HG03103 (cell line): ENCODE results near the gene PARD3.

ENCODE experiments used
- ATAC-seq: cut with Tn5 transposase; IDR thresholded peaks from one replicate; pipeline ENCODE4 v1.9.1; 2021; ENCODE audit warnings: low read depth; ENCODE audit not compliant: unreplicated experiment

The PARD3 gene

DNA sequence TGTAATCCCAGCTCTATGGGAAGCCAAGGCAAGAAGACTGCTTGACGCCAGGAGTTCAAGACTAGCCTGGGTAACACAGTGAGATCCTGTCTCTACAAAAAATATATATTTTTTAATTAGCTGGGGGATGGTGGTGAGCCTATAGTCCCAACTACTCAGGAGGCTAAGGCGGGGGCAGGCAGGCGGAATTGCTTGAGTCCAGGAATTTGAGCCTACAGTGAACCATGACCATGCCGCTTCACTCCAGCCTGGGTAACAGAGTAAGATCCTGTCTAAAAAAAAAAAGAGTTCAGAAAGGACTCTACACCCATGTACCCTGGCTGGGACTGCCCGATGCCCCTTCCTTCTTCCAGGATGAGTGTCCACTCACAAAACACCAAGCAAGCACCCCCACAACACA, 648.7 kb downstream of the PARD3 start:
- ATAC-seq: no peak

DNA sequence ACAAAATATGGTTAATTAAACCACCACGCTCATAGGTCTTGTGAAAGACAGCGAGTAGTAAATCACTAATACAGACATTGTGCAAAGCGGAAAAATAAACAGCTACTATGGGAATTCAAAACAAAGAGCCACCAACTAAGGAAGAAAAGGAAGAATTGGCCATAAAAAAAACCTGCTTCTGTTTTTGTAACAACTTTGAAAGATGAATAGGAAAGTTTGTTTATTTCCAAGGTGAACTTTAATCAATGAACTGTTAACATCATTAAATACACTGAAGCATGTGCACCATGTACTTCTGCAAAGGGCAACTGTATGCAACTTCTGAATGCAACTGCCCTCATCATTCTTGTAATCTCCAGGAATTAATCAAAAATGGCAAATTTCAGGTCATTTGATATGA, 651.1 kb downstream of the PARD3 start:
- no peak for ATAC-seq

DNA sequence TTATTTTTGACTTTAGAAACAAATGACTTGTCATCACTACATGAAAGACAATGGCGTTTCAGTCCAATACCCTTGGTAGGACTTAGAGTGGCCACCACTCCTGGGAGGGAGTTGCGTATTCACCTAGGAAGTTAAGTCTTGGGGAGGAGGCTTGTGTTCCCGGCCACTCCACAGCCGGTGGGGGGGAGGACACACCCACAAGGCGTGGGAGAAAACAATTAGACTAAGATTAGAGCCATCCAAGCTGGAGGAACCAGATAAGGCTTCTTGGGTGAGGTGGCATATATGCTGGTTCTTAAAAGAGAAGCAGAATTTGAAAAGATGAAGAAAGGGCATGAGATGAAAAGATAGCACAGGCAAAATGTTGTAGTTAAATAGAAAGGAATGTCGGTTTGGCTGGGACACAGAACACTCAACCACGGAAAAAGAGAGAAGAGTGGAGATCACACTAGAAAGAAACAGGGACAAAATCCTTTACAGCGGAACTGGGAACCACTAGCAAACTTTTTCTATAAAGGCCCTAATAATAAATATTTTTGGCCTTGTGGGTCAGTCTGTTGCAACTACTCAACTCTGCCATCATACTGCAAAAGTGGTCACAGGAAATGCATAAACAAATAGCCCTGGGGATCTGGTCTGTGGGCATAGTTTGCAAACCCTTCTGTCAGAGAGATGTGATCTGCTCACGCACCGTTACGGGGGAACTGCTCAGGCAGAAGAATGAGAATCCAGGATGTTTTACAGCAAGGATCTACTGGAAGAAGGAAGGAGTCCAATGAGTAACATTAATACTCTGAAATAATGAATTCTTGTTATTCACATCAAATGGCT, 651.8 kb downstream of the PARD3 start:
- ATAC-seq: no peak

DNA sequence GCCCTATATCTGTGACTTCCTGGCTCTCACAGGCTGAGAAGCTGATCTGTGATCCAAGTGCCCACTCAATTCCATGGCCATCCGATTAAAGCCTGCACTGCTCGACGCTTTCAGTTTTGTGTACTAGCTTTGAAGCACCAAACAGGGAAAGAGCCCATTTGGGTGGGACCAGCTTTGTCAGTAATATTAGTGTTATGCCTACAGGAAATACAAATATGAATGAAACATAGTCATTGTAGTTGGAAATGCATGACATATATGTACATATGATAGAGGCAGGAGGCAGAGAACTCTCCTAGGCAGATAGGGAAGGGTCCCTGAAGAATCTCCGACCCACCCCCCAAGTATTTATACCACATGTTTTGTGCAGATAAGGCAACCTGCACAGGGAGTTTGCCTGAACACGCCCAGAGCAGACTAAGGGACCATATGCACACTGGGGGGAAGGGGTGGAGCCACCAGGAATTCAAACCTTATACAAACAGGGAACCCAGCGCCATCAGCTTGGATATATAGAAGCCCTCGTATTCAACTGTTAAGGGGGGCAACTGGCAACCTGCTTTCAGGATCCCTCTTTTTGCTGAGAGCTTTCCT, 653.2 kb downstream of the PARD3 start:
- no peak for ATAC-seq

DNA sequence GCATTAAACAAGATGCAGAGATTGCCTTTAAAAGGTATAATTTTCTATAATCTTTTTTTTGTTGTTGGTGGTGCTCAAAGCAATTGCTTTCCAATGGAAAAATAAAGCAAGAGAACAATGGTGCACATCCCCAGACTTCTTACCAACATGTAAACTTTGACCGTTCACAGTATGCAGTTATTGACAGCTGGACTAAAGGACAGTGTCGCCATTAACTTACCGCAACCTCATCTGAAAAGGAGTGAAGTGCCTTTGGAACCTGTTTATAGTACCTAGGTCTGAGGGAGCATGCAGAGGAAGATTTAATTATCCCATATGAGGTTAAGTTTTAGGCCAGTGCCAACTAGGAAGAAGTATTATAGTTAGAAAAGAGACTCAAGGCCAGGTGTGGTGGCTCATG, 654.5 kb downstream of the PARD3 start:
- ATAC-seq: no peak

DNA sequence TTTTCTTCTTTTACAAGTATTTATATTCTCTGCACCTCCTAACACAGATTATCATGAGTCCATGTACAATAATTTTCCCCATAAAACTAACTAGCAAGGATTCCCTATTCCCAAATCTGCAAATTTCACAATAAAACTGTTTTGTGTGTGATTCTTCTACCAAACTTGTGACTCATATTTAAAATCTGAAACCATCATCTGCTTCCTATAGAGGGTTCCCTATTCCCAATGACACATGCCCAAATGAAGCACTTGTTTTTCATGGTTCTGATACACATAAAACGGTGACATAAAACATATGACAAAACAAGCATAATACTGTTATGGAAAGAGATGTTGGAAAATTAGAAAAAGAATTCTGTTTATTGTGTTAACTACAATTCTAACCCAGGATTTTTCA, 657.6 kb downstream of the PARD3 start:
- ATAC-seq: no peak

DNA sequence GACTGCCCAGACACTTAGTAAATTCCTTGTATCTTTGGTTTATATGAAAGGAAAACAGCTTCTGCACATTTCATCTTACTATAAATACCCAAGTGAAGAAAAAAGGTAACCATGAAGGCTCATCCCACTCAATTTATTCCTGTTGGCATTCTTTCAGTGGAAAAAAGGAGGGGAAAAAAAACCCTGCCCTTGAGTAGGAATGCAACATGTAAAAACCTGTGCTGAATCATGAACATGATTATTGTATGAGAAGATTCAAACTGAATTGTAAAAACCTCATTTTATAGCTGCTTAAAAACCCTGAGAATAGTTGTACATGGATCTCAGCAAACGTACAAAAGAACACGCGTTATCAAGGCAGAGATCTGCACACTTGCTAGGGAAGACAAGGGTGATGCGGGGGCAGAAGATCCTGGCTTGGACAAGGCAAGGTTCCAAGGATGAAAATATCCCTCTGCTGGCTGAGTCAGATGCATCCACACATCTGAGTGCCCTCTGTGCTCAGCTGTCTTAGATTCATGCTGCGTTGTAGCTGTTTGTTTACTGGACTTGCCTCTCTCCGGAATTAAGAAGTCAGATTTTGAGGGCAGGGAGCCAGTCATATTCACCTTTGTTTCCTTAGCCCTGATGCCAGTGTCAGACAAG, 658.2 kb downstream of the PARD3 start:
- ATAC-seq: no peak

DNA sequence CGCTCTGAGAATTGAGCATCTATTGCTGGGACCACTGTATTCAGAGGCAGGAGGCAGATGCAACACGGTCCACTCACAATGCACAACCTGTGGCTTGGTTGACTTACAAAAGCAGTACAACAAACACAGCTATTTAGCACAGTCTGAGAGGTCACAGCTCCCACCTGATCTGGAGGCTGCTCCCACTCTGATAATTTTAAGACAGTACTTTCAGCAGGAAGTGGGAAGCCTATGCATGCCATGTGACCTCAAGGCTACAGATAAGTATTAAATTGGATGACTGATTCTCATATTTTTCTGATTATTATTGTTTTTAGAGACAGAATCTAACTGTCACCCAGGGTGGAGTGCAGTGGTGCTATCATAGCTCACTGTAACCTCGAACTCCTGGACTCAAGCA, 659.3 kb downstream of the PARD3 start:
- ATAC-seq: no peak

DNA sequence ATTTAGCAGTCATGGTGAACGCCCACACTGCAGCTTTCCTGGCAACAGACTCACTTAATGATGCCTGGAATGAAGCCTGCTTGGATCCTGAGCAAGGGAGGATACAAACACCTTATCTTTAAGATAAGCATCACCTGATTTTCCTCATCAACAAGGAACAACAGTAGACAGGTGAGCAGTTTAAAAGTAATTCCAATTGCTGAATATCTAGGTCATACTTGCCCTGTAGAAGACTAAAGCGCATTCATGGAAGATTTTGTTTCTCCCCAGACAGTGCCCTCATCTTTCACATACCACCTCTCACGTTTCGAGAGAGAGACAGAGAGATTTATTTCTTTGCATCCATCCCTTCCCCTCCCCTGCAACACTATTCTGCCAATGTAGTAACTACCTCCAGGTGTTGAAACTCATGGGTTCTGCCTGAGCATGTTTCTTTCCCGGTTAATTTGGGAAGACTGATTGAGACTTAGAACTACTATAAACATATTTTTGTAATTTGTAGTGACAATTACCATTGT, 660.7 kb downstream of the PARD3 start:
- no peak for ATAC-seq

DNA sequence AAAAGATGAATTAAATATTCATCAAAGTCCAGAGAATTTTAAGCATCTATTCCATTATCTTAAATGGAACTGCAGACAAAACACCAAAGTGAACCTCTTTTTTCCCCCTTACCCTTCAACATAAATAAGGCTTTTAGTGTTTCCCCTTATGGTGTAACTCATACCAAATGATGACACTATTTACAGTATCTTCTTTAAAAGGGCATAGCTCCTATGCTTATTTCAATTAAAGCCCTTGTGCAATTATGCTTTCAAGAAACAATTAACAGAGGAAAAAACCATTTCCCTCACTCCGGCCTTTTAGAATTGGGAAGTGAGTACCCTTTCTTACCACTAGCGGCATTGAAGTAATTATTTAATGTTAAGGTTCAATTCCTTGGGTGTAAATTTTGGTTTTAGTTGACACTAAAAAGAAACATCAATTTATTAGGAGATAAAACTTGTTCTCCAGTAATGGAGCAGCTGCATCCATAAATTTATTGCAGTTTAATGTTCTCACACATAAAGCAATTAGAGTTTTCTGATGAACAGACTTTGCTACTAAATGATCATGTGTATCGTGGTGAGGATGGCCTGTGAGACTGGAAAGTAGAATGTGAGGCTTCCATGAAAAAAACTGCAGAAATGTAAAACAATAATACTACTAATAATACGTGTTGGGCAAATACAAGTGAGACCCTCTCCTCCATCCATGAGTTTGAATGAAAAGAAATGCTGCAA, 661.3 kb downstream of the PARD3 start:
- no peak for ATAC-seq

DNA sequence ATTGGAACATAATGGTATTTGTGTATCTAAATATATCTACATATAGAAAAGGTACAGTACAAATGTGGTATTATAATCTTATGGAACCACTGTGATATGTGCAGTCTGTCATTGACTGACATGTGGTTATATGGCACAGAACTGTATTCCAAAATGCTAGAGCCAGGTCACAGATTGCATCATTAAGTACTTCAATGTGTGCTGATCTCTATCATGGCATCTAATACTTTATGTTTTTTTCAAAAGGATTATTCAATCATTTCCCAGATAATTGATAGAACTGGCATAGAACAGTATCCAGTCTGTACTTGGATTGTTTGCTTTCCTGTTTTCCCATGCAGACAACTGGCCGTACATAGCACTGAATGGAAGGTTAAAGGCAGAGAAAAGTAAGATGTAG, 662.7 kb downstream of the PARD3 start:
- no peak for ATAC-seq

DNA sequence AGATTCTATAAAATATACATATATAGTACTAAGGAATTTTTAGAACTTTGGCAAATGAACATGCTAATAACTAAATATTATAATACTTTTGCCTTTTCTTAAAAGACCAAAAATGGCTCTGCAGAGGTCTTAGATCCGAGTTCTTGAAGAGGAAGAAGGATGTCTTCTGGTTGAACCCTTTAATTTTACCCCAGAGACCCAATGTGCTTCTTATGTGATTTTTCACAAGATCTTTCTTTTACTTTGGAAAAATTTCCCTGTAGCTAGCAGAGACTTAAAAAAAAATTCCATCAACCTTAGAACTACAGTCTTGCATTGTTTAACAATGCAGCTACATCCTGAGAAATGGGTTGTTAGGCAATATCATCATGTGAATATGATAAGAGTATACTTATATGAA, 663.2 kb downstream of the PARD3 start:
- no peak for ATAC-seq

DNA sequence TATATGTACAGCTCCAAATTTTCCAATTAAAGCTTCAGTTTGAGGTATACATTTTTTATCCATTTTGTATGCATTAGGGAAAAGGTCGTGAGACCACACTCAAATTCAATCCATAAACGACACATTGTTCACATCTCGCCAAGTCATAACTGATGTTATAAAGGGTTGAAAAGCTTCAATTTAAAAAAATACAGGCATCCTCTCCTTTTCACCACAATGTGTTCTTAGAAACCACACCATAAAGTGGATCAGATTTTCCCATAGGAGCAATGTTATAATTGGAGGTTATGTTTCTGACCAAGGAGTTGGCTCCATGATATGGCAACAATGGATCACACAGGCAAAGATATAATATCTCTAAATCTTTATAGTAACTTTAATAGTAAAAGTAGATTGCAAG, 663.6 kb downstream of the PARD3 start:
- no peak for ATAC-seq

DNA sequence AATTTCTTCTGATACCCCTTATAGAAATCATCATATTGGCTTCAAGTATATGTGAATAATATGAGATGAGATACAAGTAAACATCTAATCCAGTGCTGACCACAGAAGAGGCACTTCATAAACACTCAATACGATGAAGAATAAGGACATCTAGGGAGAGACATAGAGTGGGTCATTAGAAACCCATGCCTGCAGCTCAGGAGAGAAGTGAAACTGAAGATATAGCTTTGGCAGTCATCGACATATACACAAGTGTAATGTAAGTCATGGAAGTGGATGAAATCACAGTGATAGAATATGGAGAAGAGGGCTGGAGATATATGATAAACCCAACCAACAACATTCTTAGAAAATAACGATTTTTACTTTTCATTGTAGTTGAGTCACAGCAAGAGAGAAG, 665.0 kb downstream of the PARD3 start:
- no peak for ATAC-seq

DNA sequence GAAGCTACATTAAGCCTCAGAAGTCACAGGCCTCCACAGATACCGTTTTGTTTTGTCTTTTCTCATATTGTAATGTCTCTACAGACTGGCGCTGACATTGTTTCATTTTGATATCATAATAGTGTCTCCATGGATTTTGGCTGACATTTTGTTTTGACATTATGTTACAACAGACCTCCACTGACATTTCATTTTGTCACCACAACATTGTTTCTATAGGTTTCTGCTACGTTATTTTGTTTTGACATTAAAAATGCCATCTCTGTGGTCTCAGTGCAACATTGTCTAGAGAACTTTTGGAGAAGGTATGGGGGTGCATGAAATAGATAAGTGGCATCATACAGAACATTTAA, 666.8 kb downstream of the PARD3 start:
- no peak for ATAC-seq

DNA sequence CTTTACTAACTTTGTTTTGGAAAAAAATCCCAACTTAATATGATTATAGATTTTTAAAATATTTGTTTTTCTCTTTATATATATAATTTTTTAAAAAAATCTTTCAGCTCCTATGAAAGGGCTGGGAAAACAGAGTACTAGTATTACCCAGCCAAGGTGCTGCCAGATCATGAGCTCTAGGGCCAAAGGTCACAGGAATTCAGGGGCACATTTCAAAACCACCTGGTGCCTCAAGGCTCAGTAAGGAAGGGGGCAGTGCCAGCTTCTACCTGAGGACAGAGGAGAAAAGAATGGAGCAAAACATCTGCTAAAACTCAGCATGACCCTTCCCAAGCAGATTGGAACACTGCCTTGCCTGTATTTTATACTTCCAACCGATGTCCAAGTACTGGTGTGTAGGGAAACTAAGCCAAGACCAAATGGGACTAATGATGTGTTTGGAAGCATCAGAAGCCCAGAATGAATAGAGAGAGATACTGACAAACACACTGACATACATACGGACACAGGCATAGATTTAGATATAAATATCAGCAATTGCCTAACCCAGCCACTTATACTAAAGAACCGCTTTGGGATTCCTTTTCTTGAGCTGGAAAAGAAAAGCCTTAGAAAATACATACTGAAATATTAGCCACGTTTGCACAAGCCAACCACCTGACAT, 667.3 kb downstream of the PARD3 start:
- no peak for ATAC-seq

DNA sequence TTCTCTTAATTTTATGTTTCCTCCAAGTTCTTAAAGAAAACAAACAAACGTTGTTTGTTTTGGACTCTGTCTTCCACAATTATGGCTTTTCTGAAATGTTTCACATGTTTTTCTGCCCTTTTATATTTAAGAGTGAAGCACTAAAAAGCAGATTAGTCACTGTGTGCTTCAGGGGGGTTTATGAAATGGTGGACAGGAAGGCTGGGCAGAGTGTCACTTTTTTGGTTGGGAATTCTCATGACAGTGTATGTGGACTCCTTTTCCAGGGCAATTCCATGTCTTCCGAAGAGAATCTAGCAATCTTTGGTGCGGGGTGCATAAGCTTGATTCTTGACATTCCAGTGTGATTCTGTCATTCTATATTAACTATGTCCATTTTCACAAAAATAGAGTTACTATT, 669.4 kb downstream of the PARD3 start:
- no peak for ATAC-seq

DNA sequence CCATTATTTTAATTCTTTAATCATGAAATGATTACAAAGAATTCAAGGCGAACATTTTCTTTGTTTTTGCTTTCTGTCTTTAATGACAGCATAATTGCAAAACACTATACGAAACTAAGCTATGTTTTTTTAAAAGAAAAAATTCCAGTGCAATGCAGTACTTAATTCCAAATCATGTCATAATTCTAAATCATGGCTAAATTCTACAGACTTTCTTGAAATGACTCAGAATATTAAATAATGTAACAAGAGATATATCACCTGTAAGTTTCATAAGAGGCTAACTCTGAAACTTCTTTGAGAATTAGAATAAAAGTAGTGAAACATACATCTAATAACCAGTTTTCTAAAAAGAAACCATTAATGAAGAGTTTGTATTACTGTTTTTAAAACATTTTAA, 671.6 kb downstream of the PARD3 start:
- no peak for ATAC-seq

DNA sequence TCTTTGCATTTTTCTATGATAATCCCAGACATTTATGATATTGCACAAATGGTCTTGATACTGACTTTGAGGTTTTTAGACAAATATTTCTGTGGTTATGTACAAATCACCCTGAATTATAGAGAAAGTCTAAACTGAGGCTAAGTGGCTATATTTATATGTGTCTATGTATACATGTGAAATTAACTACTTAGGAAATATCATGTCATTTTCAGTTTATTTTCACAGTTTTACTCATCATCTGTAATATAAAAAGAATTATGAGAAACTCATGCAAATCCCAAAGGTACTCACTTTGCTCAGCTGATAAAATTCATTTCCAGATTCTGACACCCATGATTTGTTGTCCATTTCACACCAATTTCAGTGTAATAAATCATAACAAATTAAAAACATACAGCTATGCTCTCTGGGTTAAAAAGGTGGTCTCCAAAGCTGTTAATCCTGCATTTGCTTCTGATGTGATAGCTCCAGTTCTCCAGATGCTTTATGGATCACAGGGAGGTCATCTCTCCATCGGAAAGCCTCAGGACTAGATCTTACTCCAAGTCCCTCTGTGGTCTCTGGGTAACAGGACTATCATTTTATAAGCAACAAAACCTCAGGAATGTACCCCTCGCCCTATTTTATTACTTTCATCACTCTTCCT, 673.9 kb downstream of the PARD3 start:
- no peak for ATAC-seq

DNA sequence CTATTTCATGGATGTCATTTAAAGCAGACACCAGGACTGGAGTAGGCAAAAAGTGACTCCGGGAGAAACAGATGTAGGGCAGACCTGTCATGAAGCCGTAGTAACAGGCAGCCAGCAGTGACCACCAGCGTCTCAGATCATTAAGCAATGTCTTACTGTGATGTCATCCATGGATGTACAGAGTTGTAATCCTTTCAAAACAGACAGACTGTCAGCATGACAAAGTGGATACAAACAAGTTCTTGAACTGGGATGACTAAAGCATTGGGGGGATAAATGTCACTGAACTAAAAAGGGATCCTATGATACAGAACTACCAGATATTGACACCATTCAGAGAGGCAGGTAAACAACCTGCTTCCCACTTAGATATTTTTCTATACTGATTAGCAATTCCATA, 675.5 kb downstream of the PARD3 start:
- ATAC-seq: no peak
